NCI-H748 (cell line): ENCODE data around the gene ENHO.

Experiments used
- DNase-seq: peaks from one replicate; lab custom pipeline; 2025; ENCODE audit not compliant: unreplicated experiment; lab: John Stamatoyannopoulos, UW

The ENHO gene

GRCh38 chr9:34555936-34556525 lies 33.2 kb upstream of the ENHO start:
- DNase-seq, result no peak

DNA sequence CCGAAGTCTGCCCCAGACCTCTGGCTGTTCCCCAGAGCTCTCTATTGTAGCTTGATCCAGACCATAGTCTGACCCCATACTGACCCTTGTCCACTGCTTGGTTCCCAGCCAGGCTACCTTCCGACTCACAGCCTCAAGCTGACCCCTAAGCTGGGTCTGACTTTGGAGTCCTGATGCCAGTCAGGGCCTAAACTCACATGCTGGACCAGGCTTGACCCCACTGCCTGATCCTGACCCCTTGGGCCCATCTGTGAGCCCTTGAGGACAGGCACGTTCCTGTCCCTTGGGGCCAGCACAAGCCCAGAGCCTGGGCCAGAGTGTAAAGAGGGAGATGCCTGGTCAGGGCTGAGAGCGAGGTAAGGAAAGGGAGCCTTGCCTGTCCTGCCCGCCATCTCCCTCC lies 32.7 kb upstream of the ENHO start:
- no peak for DNase-seq

DNA sequence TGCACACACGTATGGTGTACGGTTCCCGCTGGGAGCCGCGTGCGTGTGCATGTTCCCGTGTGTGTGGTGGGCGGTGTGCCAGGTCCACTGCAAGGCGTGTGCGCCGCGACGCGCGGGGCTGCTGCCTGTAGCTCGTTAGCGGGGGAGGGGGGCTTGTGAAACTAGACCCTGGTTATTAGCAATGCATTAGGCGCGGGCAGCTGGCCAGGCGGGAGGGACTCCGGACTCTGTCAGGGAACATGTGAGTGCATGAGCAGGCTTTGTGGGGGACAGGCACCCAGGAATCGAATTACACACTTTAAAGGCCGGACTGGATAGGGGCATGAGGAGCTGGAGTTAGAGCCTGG lies 32.2 kb upstream of the ENHO start:
- DNase-seq, result peak; percentile 83

GRCh38 chr9:34554211-34555001 lies 31.6 kb upstream of the ENHO start:
- DNase-seq, result peak; percentile 58

- no peak for DNase-seq
Measured at GRCh38 chr9:34553511-34554021, 30.8 kb upstream of the ENHO start.

DNA sequence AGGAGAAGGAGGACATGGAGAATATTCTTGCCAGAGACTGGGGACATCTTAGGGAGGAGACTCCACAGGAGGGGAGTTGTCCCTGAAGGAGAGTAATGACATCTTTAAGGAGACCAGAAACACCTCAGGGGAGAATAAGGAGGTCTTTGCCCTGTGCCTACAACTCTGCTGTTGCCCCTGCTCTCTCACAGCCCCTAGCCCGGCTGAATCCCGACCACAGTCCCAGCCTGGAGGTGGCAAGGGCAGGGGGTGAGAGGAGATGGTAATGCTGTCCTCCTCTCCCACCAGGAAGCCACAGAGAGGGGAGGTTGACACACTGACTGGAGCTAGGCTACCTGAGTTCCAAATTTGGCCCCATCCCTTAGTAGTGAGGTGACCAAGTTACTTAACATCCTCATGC lies 30.2 kb upstream of the ENHO start:
- no peak for DNase-seq

DNA sequence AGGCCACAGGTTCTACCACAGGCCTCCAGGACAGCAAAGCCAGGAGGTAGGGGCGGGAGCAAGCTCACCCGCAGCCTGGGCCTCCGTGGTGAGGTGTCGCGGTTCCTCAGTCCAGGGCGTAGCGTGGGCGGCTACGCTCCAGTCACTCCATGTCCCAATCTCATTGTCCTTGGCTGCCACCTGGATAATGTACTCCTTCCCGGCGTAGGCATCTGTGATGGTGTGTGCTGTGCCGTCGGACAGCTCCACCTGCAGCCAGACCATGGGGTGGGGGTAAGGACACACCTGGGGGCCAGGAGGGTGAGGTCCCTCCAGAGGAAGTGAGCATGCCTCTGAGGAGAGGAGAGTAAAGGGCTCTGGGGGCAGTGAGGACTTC lies 29.8 kb upstream of the ENHO start:
- DNase-seq, result no peak

DNA sequence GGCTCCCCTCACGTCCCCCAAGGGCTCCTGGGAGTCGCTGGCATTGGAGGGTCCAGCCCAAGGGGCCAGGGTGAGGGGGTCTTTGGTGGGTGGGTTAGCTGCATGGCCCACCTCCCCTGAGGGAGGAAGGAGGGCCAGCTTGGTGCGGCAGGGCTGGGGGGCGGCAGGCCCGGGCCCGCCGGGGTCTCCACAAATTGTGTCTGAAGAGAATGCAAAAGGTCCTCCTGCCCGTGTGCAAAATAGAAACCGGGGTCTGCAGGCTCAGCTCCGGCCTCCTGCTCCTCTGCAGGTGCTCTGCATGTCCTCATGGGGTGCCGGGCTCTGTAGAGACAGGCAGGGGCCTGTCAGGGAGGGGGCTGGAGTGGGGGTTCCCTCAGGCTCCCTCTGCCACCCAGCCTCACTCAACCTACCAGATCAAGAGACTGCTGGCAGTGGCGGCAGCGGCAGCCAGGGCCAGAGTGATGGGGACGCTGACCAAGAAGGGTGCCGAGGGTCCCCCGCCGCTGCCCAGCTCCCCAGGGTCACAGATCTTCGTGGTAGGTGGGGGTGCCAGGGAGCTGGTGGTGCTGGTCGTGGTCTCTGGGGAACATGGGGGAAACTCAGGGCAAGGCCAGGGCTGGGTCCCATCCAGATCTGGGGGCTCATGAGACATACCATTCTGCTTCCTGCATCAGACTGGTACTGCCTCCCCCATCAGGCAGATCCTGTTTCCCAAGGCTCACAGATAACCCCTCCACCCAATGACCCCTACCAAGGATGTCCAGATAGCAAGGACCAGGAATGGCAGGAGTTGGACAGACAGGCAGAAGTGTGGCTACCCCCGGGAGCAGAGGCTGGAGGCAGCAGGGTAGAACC lies 29.2 kb upstream of the ENHO start:
- no peak for DNase-seq

DNA sequence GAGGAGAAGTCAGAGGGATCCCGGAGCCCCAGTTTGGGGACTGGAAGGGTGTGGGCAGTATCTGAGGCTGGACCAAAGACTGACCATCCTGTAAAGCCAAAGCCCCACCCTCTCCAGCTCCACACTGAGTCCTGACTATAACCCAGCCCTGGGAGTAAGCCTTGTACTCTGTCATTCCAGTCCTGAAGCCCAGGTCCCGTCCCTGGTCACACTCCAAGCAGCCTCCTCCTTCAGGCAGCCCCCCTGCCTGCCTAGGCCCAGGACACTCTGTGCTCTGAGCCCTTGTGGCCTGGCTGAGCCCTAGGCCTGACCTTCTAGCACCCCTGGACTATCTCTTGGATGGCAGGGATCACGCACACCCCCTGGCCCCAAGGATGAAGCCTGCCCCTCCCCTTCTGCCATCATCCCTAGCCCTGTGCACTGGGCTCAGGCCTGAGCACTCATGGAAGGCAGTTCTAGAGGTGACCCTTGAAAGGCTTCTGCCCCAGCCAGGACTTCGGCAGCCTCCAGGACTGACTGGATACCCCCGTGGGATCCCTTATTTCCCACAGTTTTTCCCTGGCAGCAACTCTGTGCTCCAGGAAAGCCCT lies 28.0 kb upstream of the ENHO start:
- DNase-seq, result no peak

DNA sequence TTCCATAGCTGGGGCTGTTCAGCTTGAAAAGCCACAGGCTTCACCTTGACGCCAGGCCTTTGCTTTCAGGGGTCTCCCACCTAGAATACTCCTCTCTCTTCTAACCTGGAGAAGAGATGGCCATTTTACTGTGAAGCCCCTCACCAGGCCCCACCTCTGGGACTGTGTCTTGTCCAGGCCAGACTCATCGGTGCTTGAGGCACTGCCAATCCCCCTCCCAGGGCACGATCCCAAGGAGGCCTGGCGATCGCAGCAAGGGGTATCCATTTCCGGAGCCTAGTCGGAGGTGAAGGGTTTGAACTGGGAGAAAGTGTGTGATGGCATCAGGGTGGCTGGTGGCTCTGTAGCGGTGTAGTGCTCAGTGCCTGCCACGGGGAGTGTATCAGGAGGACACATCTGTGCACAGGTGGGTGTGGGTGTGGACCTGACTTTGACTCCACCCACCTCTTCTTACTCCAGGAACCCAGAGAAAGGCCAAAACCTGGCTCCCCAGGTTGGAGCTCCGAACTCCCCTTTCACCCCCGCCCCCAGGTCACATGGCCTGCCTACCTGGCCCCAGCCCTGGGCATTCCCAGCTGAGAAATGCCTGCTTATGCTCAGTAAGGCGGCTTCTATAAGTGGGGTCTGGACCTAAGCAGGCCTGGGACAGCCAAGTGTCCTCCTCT lies 27.4 kb upstream of the ENHO start:
- no peak for DNase-seq

DNA sequence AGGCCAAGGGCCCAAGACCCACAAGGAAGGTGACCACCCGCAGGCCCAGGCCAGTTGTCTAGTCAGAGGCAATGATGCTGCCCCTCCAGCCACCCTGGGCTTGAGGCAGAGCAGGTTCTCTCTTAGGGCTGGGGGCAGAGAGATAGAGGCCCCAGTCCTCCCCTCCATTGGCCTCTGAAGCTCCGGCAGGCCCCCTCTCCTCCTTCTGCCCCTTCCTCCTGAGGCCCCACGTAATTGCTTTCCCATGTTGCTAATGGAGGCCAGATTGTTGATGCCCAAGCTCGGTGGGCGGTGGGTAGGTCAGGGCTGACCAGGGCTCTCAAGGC lies 26.6 kb upstream of the ENHO start:
- no peak for DNase-seq

GRCh38 chr9:34547960-34548611 lies 25.3 kb upstream of the ENHO start:
- peak; percentile 68 for DNase-seq

- peak; percentile 66 for DNase-seq
Measured at GRCh38 chr9:34546834-34547827, 24.3 kb upstream of the ENHO start.

DNA sequence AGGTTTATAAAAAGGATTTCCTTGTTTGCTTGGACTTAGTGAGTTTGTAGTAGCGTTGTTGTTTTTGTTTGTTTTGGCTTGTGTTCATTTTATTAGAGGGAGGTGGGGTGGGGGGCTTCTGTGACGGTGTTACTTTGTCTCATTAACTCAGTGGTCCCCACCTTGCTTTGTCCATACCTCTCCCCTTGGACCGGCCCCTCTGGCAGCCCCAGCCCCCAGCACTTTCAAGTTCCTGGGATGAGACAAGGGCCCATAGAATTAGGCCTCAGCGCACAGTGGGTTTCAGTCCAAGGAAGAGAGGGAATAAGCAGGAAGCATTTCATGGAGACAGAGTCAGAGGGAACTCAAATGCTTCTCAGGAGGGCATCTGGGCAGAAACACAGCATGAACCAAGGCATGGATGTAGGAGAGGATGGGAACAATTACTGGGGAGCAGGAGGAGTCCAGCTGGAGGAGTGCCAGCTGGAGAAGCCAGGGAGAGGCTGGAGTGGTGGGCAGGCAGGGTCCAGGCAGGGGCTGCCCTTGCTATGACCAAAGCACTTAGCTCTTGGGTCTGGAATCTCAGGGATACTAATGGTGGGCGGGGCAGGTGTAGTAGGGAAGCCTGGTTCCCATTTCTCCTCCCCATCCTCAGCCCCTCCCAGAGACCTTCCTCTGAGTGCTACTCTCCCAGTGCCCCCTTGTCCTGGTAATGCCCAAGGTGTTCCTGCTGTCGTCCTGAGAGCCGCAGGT lies 23.5 kb upstream of the ENHO start:
- DNase-seq, result no peak

GRCh38 chr9:34545497-34545896 lies 22.7 kb upstream of the ENHO start:
- DNase-seq, result no peak

DNA sequence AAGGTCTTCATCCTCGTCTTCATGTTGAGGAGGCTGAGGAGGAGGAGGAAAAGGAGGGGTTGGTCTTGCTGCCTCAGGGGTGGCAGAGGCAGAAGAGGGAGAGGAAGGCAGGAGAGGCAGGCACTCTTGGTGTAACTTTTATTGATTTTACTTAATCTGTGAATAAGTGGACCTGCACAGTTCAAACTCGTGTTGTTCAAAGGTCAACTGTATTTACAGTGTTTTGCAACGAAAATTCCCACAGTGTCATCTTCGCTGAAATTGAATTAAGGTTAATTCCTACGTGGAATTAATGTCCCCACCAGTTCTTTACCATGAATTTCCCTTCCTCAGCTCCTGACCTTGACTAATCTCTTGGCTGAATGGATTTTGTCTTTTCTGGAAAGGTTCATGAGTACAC lies 21.2 kb upstream of the ENHO start:
- DNase-seq, result no peak

DNA sequence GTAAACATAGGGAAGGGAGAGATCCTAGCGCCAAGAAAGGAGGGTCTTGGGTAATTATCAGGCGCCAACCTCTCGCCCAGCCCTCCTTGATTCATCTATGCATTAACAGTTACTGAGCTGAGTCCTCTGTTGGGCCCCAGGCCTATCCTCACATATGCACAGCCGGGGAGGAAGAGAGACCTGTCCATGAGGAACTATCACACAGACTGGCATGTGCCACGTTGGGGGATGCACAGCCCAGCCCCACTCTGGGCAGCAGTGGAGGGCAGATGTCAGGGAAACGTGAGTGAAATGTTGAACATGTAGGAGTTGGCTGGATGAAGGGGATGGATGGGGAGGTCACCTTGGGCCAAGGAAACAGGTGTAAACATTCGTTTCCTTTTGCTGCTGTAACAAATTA lies 18.8 kb upstream of the ENHO start:
- no peak for DNase-seq

GRCh38 chr9:34540827-34541226 lies 18.0 kb upstream of the ENHO start:
- DNase-seq, result no peak

DNA sequence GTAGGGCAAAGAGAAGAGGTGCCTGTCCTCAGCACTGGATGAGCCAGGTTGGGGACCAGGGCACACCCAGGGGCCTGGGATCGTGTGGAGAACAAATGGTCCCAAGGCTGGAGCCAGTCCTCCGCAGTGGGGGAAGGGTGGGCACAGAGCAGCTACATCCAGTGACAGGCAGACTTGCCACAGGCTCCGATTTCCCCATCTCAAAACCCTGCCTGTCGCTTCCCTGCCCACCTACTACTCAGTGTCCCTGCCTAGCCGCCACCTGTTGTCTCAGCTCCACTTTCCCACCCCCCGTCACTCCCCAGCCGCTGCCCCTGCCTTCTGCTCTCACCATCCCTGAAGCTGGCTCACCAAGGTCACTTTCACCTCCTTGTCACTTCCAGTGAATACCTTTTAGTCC lies 13.9 kb upstream of the ENHO start:
- DNase-seq, result no peak
